Pancreas (tissue), 10 donors: Measurements from ENCODE around the gene PPP1R3A. TPM values are rescaled to one million over a fixed set of nuclear protein-coding genes. Genes with fewer than 3 reads are reported as not detected.
A peak's percentile ranks its signal among the peaks of the same experiment; 100 is the strongest.

ENCODE experiments used
- ATAC-seq, 4 donors: fragments of 200-7000 bp; cut with Tn5 transposase; one replicate each; pipeline versions ENCODE4 v1.8.0 to v1.9.1; 2020; ENCODE audit warnings: mild to moderate bottlenecking in 4 of 4, moderate library complexity in 4 of 4
- DNase-seq, 6 donors: peaks; one replicate each; pipeline ENCODE4 v3.0.0-alpha.2; 2020
- FAIRE-seq: peaks from 2 replicates; lab custom pipeline; 2012; peaks lifted over from hg19 to GRCh38; lab: Jason Lieb, UNC
- H3K27ac ChIP-seq, 4 donors: fragments of 200-600 bp; sonication (generic); 1 replicate in 3 of 4; 2 replicates in 1 of 4; pipeline versions ENCODE4 v1.5.0 to v1.8.0; 2020
- H3K27me3 ChIP-seq, 4 donors: fragments of 200-600 bp; one replicate each; pipeline ENCODE4 v1.8.0; 2021
- H3K36me3 ChIP-seq, 3 donors: fragments of 200-600 bp; sonication (generic) in 1 of 3; one replicate each; pipeline versions ENCODE4 v1.5.0 to v1.8.0; 2020 to 2021
- H3K4me1 ChIP-seq, 3 donors: fragments of 200-600 bp; one replicate each; pipeline ENCODE4 v1.8.0; 2021
- H3K4me3 ChIP-seq, 4 donors: fragments of 200-600 bp; sonication (generic) in 2 of 4; one replicate each; pipeline versions ENCODE4 v1.5.0 to v1.8.0; 2020 to 2021
- H3K9me3 ChIP-seq, 4 donors: fragments of 200-600 bp; one replicate each; pipeline ENCODE4 v1.8.0; 2021
- WGBS, 2 donors: extraction: QIAGEN DNeasy Blood & Tissue Kit; methylation state at CpG; one replicate each; pipeline ENCODE4 v1.1.7; 2013; 5-methylcytosine and 5-hydroxymethylcytosine counted together
- intact Hi-C, 3 donors: fragments of 100-400 bp; cut with DNase I; formaldehyde crosslinking; loops; one replicate each; pipeline versions ENCODE4 v1.11.1 to v1.14.2; 2022
- polyA plus RNA-seq, 2 donors: library from polyadenylated mRNA; stranded (reverse); fragments of 200-250 nt; gene quantifications; one replicate each; pipeline ENCODE4 v1.2.3, GENCODE V29; 2013
- total RNA-seq, 6 donors: library from RNA; stranded (reverse); fragmentation: NEBNext Ultra II Directional in 4 of 6; extraction: Animal tissue kit (Norgen Biotek cat#: 25700) in 4 of 6; gene quantifications; one replicate each; pipeline versions ENCODE4 v1.2.1 to v1.2.4, GENCODE V29; 2021 to 2023
- TF ChIP-seq, protein P1 (sequence below), 4 donors: fragments of 200-600 bp; sonication (generic) in 3 of 4; IDR thresholded peaks; one replicate each; pipeline versions ENCODE4 v1.5.0 to v1.8.0; 2021; ENCODE audit warnings: antibody characterized with exemption in 4 of 4
- donor health status: healthy with polysubstance abuse.
- donor health status: DM: no; HTN: no; CAD: no; lungs with moderate emphysema.
- donor health status: DM: no; HTN: no; CAD: no.
- donor health status: control.
- donor health status: control.
- donor health status: Bipolar disorder and iron deficiency.
- donor health status: DM: yes; HTN: yes; CAD: no.
- donor health status: DM: no; HTN: no; CAD: no.
- donor health status: DM: no; HTN: no; CAD: no.
- donor health status: DM: yes; HTN: yes; CAD: no.

Gene PPP1R3A, protein sequence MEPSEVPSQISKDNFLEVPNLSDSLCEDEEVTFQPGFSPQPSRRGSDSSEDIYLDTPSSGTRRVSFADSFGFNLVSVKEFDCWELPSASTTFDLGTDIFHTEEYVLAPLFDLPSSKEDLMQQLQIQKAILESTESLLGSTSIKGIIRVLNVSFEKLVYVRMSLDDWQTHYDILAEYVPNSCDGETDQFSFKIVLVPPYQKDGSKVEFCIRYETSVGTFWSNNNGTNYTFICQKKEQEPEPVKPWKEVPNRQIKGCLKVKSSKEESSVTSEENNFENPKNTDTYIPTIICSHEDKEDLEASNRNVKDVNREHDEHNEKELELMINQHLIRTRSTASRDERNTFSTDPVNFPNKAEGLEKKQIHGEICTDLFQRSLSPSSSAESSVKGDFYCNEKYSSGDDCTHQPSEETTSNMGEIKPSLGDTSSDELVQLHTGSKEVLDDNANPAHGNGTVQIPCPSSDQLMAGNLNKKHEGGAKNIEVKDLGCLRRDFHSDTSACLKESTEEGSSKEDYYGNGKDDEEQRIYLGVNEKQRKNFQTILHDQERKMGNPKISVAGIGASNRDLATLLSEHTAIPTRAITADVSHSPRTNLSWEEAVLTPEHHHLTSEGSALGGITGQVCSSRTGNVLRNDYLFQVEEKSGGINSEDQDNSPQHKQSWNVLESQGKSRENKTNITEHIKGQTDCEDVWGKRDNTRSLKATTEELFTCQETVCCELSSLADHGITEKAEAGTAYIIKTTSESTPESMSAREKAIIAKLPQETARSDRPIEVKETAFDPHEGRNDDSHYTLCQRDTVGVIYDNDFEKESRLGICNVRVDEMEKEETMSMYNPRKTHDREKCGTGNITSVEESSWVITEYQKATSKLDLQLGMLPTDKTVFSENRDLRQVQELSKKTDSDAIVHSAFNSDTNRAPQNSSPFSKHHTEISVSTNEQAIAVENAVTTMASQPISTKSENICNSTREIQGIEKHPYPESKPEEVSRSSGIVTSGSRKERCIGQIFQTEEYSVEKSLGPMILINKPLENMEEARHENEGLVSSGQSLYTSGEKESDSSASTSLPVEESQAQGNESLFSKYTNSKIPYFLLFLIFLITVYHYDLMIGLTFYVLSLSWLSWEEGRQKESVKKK
- total RNA-seq, result under 1 TPM in 1 of 6 donors, not detected in 5; 0.08 TPM
- not detected for polyA plus RNA-seq

DNA sequence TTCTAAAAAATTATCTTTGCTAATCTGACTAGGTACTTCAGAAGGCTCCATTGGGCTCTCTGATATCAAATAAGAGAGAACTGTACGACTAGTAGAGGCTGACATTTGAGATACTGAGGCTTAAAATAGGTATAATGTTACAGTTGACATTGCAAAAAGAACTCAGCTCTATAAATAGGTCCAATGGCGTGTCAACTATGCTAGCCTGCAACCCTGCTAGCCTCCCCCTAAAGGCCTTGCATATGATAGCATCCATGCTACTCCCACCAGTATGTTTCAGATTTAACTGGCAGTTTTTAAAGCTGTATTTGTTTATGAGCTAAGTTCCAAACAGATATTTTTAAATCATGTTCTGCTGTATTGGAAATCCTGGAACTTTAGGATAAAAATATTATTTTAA, at the start of gene PPP1R3A:
Gene PPP1R3A, minus strand, starts transcription at position 64 of the 400 bp plus-strand sequence. Its CDS starts 13 bp downstream, at position 51.
- 37 to 49% methylated on average over 2 of the region's 2 CpGs for WGBS, 2 donors
- TF ChIP-seq, protein P1, sequence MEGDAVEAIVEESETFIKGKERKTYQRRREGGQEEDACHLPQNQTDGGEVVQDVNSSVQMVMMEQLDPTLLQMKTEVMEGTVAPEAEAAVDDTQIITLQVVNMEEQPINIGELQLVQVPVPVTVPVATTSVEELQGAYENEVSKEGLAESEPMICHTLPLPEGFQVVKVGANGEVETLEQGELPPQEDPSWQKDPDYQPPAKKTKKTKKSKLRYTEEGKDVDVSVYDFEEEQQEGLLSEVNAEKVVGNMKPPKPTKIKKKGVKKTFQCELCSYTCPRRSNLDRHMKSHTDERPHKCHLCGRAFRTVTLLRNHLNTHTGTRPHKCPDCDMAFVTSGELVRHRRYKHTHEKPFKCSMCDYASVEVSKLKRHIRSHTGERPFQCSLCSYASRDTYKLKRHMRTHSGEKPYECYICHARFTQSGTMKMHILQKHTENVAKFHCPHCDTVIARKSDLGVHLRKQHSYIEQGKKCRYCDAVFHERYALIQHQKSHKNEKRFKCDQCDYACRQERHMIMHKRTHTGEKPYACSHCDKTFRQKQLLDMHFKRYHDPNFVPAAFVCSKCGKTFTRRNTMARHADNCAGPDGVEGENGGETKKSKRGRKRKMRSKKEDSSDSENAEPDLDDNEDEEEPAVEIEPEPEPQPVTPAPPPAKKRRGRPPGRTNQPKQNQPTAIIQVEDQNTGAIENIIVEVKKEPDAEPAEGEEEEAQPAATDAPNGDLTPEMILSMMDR (IDR thresholded peaks at IDR 0.05), result no peak
- no peaks in the 10 kb centered on the region for H3K9me3 ChIP-seq
- H3K27me3 ChIP-seq, result no peaks in the 10 kb centered on the region
- intact Hi-C loops, result no loop called here
- no peaks in the 10 kb centered on the region for H3K4me1 ChIP-seq
- H3K27ac ChIP-seq, result no peak within 1 kb of the TSS
- no peak for ATAC-seq
- no peak for DNase-seq
- H3K36me3 ChIP-seq, result no peaks in the 10 kb centered on the region
- no peak for FAIRE-seq
- H3K4me3 ChIP-seq, result no peak within 1 kb of the TSS

DNA sequence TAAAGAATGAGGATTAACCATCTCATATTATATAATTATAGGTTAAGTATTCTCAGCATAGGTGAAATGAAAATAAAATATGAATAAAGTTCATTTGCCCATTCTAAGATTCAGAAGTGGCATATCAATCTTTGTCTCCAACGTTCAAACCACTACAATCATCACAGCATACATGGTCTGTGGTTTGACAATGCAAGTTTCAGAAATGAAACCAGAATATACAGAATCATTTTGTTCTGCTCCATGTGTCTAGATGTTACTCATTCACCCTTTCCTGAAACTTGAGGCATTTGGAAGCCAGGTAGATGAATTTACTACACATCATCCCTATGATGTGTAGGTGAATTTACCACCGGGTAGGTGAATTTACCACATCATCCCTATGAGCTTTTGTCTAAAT, 44.5 kb upstream of the PPP1R3A start:
- H3K36me3 ChIP-seq, result no peaks in the 10 kb centered on the region
- H3K9me3 ChIP-seq, result no peaks in the 10 kb centered on the region
- ATAC-seq (no peak), DNase-seq (no peak), FAIRE-seq (no peak)
- intact Hi-C loops, result no loop called here
- 46 to 64% methylated on average over 2 of the region's 2 CpGs for WGBS, 2 donors
- TF ChIP-seq, protein P1 (IDR thresholded peaks at IDR 0.05), result no peak
- no peaks in the 10 kb centered on the region for H3K27me3 ChIP-seq
- H3K27ac ChIP-seq, result no peak overlapping the region
- H3K4me3 ChIP-seq, result no peak overlapping the region
- H3K4me1 ChIP-seq, result no peaks in the 10 kb centered on the region

DNA sequence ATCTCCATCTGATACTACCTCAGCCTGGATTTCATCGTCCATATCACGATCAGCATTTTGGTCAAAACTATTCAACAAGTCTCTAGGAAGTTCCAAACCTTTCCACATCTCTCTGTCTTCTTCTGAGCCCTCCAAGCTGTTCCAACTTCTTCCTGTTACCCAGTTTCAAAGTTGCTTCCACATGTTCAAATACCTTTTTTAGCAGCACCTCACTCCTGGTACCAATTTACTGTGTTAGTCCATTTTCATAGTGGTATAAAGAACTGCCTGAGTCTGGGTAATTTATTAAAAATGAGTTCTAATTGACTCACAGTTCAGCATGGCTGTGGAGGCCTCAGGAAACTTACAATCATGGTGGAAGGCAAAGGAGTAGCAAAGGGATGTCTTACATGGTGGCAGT, 41.1 kb upstream of the PPP1R3A start:
- WGBS, 2 donors, result 48 to 84% methylated on average over 2 of the region's 2 CpGs
- DNase-seq (no peak), FAIRE-seq (no peak), ATAC-seq (no peak)
- Histone ChIP-seq H3K4me1 (no peaks in the 10 kb centered on the region), H3K9me3 (no peaks in the 10 kb centered on the region), H3K4me3 (no peak overlapping the region), H3K27me3 (no peaks in the 10 kb centered on the region), H3K36me3 (no peaks in the 10 kb centered on the region), H3K27ac (no peak overlapping the region)
- TF ChIP-seq, protein P1 (IDR thresholded peaks at IDR 0.05), result no peak
- intact Hi-C loops, result no loop called here

DNA sequence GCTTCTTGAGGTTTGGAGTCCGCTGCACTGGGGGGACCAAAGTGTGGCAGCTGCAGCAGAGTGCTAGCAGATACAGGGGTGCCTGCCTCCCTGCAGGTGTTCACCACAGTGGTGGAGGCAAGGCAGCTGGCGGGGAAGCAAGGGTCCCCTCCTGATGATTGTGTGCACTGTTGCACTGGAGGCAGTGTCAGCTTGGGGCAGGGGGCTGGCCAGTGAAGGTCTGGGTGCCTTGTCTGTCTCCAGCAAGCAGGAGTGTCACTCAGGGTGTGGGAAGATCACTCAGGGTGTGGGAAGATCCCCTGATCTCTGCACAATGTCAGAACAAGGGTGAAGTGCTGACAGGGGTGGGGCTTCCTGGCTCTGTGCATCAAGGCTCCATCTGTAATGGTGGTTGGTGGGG, 36.3 kb upstream of the PPP1R3A start:
- ATAC-seq, result no peak
- no peak for FAIRE-seq
- no peaks in the 10 kb centered on the region for H3K4me1 ChIP-seq

More for the DNA sequence above, 36.3 kb upstream of the PPP1R3A start:
- TF ChIP-seq, protein P1 (IDR thresholded peaks at IDR 0.05), result no peak
- no peak overlapping the region for H3K4me3 ChIP-seq
- H3K27ac ChIP-seq, result no peak overlapping the region
- 73 to 88% methylated on average over 2 of the region's 2 CpGs for WGBS, 2 donors
- H3K36me3 ChIP-seq, result no peaks in the 10 kb centered on the region
- intact Hi-C loops, result no loop called here
- no peaks in the 10 kb centered on the region for H3K27me3 ChIP-seq
- H3K9me3 ChIP-seq, result no peaks in the 10 kb centered on the region
- peak in 1 of 6 donors; percentile 49 for DNase-seq
